ENCODE data around the gene PDHX.

DNA sequence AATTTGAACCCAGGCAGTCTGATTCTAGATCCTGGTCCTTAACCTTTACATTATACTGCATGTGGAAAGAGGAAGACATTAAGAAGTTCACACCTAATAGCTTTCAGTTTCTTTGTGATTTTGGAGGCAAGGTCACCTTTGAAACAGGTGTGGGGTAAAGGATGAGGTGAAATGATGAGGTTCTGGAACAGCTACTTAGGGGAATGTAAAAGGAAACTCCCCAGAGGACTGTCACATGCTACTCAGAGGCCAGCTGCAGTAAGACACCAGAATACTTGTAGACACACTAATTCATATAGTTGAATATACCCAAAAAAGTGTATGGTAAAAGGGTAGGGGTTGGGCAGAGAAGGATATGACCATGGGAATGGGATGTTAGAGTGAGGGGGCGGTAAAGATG is 5.6 kb upstream of the PDHX start:
- TF ChIP-seq, protein P1, sequence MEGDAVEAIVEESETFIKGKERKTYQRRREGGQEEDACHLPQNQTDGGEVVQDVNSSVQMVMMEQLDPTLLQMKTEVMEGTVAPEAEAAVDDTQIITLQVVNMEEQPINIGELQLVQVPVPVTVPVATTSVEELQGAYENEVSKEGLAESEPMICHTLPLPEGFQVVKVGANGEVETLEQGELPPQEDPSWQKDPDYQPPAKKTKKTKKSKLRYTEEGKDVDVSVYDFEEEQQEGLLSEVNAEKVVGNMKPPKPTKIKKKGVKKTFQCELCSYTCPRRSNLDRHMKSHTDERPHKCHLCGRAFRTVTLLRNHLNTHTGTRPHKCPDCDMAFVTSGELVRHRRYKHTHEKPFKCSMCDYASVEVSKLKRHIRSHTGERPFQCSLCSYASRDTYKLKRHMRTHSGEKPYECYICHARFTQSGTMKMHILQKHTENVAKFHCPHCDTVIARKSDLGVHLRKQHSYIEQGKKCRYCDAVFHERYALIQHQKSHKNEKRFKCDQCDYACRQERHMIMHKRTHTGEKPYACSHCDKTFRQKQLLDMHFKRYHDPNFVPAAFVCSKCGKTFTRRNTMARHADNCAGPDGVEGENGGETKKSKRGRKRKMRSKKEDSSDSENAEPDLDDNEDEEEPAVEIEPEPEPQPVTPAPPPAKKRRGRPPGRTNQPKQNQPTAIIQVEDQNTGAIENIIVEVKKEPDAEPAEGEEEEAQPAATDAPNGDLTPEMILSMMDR (IDR thresholded peaks at IDR 0.05) = no peak
- TF ChIP-seq POLR2AphosphoS5 (IDR thresholded peaks at IDR 0.05; ENCODE audit: low read depth, low read length) (no peak), SIN3A (IDR thresholded peaks at IDR 0.05; ENCODE audit: borderline replicate concordance, insufficient read depth, low read depth, low read length) (no peak)
- TF ChIP-seq, protein P2, sequence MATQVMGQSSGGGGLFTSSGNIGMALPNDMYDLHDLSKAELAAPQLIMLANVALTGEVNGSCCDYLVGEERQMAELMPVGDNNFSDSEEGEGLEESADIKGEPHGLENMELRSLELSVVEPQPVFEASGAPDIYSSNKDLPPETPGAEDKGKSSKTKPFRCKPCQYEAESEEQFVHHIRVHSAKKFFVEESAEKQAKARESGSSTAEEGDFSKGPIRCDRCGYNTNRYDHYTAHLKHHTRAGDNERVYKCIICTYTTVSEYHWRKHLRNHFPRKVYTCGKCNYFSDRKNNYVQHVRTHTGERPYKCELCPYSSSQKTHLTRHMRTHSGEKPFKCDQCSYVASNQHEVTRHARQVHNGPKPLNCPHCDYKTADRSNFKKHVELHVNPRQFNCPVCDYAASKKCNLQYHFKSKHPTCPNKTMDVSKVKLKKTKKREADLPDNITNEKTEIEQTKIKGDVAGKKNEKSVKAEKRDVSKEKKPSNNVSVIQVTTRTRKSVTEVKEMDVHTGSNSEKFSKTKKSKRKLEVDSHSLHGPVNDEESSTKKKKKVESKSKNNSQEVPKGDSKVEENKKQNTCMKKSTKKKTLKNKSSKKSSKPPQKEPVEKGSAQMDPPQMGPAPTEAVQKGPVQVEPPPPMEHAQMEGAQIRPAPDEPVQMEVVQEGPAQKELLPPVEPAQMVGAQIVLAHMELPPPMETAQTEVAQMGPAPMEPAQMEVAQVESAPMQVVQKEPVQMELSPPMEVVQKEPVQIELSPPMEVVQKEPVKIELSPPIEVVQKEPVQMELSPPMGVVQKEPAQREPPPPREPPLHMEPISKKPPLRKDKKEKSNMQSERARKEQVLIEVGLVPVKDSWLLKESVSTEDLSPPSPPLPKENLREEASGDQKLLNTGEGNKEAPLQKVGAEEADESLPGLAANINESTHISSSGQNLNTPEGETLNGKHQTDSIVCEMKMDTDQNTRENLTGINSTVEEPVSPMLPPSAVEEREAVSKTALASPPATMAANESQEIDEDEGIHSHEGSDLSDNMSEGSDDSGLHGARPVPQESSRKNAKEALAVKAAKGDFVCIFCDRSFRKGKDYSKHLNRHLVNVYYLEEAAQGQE (IDR thresholded peaks at IDR 0.05; ENCODE audit: insufficient read depth in 1 of 2, low read depth in 2 of 2, low read length in 1 of 2) = no peak

Data from Panc1 (cell line).